GM10266 (cell line): Measurements from ENCODE around the gene UTF1.

Experiments used
- DNase-seq: peaks from one replicate; pipeline ENCODE4 v3.0.0; 2012; ENCODE audit errors: extremely low spot score
- CTCF ChIP-seq: IDR thresholded peaks from 2 replicates; pipeline ENCODE4 v1.5.1; 2012; ENCODE audit warnings: mild to moderate bottlenecking, low read depth; ENCODE audit not compliant: control insufficient read depth, insufficient read depth; ENCODE audit errors: missing control alignments

UTF1 gene

GRCh38 chr10:133185421-133185820 is 44.6 kb upstream of the UTF1 start:
- no peak for TF ChIP-seq CTCF
- DNase-seq: no peak

GRCh38 chr10:133185916-133186315 is 44.1 kb upstream of the UTF1 start:
- no peak for DNase-seq
- TF ChIP-seq CTCF: no peak

GRCh38 chr10:133186416-133187090 is 43.5 kb upstream of the UTF1 start:
- DNase-seq: no peak
- no peak for TF ChIP-seq CTCF

- no peak for DNase-seq
- TF ChIP-seq CTCF: no peak
Observed at GRCh38 chr10:133187091-133187905, 42.7 kb upstream of the UTF1 start.

GRCh38 chr10:133187906-133188681 is 41.9 kb upstream of the UTF1 start:
- DNase-seq: no peak
- TF ChIP-seq CTCF: no peak

GRCh38 chr10:133189256-133189655 is 40.8 kb upstream of the UTF1 start:
- no peak for DNase-seq
- no peak for TF ChIP-seq CTCF
